Measurements from ENCODE around the gene MEIOB.

The MEIOB gene

DNA sequence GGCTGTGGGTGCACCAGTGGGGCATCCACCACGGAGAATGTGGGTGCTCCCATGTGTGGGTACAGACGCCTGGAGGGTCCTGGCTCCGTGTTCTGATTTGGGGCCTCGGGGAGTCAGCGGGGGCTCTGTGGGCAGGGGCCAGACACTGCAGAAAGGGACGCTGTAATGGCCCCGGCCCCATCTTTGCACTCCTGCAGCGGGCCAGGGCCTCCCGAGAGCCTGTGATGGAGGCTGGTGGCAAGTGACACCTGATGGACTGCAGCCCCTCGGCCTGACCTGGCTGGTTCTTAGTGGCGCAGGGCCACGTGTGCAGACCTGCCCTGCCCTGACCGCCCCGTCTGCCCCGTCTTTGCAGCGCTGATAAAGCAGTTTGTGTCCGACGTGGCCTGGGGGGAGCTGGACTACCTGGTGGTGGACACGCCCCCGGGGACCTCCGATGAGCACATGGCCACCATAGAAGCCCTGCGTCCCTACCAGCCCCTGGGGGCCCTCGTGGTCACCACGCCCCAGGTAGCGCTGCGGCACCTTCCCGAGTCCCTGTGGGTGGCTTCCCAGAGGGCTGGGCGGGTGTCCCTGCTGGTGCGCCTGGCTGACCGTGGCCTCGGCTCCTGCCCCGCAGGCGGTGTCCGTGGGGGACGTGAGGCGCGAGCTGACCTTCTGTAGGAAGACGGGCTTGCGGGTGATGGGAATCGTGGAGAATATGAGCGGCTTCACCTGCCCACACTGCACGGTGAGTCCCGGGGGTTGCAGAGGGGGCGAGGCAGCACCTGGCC lies 84.5 kb downstream of the MEIOB start:
- TF ChIP-seq, protein P1, sequence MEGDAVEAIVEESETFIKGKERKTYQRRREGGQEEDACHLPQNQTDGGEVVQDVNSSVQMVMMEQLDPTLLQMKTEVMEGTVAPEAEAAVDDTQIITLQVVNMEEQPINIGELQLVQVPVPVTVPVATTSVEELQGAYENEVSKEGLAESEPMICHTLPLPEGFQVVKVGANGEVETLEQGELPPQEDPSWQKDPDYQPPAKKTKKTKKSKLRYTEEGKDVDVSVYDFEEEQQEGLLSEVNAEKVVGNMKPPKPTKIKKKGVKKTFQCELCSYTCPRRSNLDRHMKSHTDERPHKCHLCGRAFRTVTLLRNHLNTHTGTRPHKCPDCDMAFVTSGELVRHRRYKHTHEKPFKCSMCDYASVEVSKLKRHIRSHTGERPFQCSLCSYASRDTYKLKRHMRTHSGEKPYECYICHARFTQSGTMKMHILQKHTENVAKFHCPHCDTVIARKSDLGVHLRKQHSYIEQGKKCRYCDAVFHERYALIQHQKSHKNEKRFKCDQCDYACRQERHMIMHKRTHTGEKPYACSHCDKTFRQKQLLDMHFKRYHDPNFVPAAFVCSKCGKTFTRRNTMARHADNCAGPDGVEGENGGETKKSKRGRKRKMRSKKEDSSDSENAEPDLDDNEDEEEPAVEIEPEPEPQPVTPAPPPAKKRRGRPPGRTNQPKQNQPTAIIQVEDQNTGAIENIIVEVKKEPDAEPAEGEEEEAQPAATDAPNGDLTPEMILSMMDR (IDR thresholded peaks at IDR 0.05; ENCODE audit: low read depth, low read length), result no peak
- no peak overlapping the region for H3K4me3 ChIP-seq (replicated peaks in 1 of 2; ENCODE audit: low read depth in 2 of 2, low read length in 2 of 2)
- DNase-seq (ENCODE audit: low read depth in 2 of 2), result no peak

GRCh38 chr16:1787056-1787321 lies 85.0 kb downstream of the MEIOB start:
- no peak overlapping the region for H3K4me3 ChIP-seq (replicated peaks in 1 of 2; ENCODE audit: low read depth in 2 of 2, low read length in 2 of 2)
- TF ChIP-seq, protein P1 (IDR thresholded peaks at IDR 0.05; ENCODE audit: low read depth, low read length), result no peak
- DNase-seq (ENCODE audit: low read depth in 2 of 2), result no peak

GRCh38 chr16:1786242-1787055 lies 85.5 kb downstream of the MEIOB start:
- TF ChIP-seq, protein P1 (IDR thresholded peaks at IDR 0.05; ENCODE audit: low read depth, low read length), result no peak
- DNase-seq (ENCODE audit: low read depth in 2 of 2), result no peak
- H3K4me3 ChIP-seq (replicated peaks in 1 of 2; ENCODE audit: low read depth in 2 of 2, low read length in 2 of 2), result no peak overlapping the region

GRCh38 chr16:1785846-1786170 lies 86.2 kb downstream of the MEIOB start:
- no peak for DNase-seq (ENCODE audit: low read depth in 2 of 2)
- TF ChIP-seq, protein P1 (IDR thresholded peaks at IDR 0.05; ENCODE audit: low read depth, low read length), result no peak
- no peak overlapping the region for H3K4me3 ChIP-seq (replicated peaks in 1 of 2; ENCODE audit: low read depth in 2 of 2, low read length in 2 of 2)

DNA sequence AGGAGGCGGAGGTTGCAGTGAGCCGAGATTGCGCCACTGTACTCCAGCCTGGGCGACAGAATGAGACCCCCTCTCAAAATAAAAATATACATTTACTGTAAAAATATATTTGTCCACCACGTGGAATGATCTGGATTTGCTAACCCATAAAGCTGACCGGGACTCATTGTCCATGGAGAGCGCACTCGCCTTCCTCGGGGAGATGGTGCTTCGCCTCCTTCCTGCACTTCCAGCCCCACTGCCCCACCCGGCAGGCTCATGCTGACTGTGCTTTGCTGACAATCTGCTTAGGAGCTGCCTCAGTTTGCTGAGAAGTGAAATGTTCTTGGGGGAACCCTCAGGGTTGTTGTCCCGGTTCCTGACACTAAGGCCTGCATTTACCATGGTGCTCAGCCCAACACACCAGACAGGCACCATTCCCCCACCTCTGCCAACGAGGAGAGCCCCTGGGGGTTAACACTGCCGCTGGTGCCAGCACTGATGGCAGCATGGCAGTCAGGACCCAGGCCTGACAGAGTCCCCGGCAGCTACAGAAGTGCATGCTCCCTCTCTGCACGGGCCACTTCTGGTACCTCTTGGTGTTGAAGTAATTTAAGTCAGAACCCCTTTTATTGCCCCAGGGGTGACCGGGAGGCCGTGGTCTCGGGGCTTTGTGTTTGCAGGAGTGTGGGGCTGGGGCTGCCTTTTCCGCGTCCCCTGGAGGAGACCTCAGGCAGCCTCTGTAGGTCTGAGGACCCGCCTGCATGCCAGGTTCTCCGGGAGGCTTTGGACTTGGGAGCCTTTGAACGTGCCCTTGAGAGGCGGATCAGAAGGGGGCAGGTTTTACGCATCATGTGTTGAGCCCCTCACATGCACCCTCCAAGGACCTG lies 86.8 kb downstream of the MEIOB start:
- H3K4me3 ChIP-seq (replicated peaks in 1 of 2; ENCODE audit: low read depth in 2 of 2, low read length in 2 of 2), result no peak overlapping the region
- DNase-seq (ENCODE audit: low read depth in 2 of 2), result no peak
- TF ChIP-seq, protein P1 (IDR thresholded peaks at IDR 0.05; ENCODE audit: low read depth, low read length), result no peak

All from cardiac fibroblast (primary cell).